ENCODE data around the gene SLC25A18.
"Not testable (repeated sequence)": the region's sequence is repeated elsewhere in the genome, so short reads cannot be mapped to it uniquely, and the experiment has no call there.

The SLC25A18 gene

GRCh38 chr22:17612057-17612456, 48.8 kb downstream of the SLC25A18 start:
- no peak for DNase-seq

DNA sequence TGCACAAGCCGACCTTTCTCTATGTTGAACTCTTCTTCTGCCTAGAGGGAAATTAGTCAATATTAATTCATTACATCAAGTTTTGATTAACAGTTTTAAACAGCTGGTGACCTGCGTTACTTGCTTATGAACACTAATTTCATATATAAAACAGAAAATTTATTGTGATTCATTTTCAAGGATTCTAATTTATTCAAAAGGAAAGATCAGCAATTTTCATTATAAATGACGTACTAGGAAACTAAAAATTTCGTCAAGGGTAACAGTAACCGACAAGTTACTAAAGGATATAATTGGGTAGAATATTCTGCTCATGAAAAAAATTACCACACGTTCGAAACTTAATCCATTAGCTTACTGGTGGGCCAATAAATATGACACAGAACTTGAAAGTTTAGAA, 50.0 kb downstream of the SLC25A18 start:
- no peak for DNase-seq

DNA sequence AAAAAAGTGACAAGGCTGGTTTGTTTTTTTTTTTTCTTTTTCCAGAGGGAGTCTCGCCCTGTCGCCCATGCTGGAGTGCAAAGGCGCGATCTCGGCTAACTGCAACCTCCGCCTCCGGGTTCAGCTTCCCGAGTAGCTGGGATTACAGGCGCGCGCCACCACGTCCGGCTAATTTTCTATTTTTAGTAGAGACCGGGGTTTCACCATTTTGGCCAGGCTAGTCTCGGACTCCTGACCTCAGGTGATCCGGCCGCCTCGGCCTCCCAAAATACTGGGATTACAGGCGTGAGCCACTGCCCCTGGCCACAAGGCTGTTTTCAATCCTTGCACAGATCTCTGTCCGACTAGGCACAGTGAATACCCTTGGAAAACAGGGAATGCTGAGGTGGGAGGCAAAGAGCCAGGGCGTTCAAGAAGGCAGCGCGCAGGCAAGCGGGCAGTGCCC, 64.7 kb downstream of the SLC25A18 start:
- DNase-seq: no peak

DNA sequence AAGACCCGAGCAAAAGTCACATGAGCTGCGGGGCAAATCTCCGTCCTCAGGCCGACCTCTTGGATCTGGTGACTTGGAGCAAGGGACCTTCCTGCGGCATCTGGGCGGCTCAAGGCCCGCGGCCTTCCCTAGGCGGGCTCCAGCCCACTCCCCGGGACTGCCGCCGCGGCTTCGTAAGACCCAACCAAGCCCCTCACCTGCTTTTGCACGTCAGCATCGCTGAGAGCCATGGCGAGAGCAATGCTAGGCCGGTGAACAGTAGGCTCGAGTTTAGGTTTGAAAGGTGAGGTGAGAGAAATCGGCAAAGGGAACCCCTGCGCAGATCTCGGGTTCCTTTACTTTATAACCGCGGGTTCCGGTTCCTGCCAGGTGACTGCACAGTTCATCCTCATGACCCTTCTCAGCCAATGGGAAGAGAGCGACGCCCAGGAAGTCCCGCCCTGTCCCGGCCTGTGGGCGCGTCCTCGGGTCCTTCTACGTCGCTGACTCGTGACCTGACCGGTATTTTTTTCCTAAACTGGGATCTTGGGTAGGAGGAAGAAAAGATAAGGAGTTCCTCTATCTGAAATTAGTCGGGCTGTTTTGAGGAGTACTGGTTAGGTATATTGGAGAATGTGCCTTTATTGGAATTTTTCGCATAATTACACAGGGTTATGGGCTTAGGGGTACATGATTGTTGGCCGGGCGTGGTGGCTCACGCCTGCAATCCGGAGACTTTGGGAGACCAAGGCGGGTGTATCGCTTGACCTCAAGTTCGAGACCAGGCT, 65.3 kb downstream of the SLC25A18 start, which contains the start of gene ATP6V1E1:
TSS of gene ATP6V1E1 (minus strand) at position 344 of the 767 bp plus-strand sequence. CDS start at position 230, 114 bp downstream.
- peak; percentile 83 to 95 (median 93) for DNase-seq

DNA sequence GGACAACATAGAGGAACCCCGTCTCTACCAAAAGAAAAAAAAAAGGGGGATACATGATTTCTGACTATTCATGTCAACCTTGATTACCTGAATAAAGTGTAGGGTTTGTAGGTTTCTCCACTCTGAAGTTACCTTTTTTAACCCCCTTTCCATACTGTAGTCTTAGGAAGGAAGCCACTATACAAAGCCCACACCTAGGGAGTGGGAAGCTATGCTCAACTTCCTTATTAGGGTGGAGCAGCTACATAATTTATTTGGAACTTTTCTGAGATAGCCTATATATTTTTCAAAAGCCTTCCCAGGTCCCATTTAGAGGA, 65.8 kb downstream of the SLC25A18 start:
- DNase-seq: no peak

DNA sequence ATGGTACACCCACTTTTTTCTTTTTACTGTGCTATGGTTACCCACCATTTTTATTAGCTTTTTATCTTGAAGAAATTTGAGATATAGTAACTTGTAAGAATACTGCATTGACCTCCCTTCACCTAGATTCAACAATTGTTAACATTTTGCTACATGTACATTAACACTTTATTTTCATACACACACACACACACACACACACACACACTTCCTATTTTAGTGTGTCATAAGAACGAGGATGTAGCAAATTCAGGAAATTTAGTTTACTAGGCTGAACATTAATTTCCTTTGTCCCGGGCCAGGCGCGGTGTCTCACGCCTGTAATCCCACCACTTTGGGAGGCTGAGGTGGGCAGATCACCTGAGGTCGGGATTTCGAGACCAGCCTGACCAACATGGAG, 66.3 kb downstream of the SLC25A18 start:
- DNase-seq: no peak

DNA sequence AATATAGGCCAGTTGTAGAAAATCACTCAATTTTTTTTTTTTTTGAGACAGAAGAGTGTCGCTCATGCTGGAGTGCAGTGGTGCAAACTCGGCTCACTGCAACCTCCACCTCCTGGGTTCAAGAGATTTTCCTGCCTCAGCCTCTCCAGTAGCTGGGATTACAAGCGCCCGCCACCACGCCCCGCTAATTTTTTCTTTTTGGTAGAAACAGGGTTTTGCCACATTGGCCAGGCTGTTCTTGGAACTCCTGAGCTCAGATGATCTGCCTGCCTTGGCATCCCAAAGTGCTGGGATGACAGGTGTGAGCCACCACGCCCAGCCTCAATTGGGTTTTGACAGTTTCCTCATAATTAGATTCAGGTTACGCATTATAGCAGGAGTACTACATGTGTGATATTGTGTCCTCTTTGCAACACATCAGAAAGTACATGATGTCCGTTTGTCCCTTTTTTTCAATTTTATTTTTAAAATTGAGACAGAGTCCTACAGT, 67.8 kb downstream of the SLC25A18 start:
- DNase-seq: no peak

DNA sequence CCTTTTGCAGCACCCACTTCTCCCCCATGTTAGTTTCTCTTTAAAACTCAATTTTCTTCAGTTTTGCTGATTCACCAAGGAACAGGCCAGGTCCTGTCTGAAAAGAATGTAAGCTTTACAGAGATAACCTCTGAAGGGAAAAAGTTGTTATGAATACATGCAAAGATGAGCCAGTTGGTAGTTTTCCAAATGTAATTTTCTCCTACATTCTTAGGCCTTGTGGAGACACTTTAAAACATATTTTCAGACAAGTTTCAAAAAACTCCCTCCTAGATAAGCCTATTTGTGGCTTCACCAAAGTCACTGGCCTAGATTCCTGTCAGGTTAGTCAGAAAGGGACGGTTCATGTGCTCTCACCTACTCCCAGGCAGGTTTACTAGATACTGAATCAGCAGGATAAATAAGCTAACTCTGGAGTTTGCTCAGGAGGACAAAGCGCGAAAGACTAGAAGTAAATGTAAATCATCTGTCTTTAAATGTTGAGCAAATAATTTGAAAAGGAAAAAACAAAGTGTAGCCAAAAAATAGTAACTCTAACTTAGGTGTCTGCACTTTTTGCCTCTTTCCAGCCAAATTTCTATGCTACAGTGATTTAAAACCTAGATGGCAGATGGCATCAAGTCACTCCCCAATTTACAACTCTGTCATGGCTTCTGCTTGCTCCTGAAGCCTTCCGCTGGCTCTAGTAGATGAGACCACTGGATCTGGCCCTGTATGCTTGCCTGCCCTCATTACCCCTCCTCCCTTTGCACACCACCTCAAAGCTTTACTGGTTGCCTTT, 70.1 kb downstream of the SLC25A18 start:
- DNase-seq: no peak

DNA sequence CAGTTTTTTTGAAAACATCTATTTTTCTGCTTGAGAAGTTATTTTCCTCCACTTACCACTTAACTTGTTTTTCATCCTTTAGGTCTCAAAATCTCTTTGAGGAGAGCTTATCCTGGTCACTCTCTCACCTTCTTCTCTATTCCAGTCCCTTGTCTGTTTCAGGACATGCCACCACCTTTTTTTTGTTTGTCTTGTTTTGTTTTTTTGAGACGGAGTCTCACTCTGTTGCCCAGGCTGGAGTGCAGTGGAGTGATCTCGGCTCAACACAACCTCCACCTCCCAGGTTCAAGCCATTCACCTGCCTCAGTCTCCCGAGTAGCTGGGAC, 70.7 kb downstream of the SLC25A18 start:
- DNase-seq: no peak

- no peak for DNase-seq
Observed at GRCh38 chr22:17634696-17635095, 71.4 kb downstream of the SLC25A18 start.

- DNase-seq: not testable (repeated sequence)
Observed at GRCh38 chr22:17636850-17637249, 73.6 kb downstream of the SLC25A18 start.

DNA sequence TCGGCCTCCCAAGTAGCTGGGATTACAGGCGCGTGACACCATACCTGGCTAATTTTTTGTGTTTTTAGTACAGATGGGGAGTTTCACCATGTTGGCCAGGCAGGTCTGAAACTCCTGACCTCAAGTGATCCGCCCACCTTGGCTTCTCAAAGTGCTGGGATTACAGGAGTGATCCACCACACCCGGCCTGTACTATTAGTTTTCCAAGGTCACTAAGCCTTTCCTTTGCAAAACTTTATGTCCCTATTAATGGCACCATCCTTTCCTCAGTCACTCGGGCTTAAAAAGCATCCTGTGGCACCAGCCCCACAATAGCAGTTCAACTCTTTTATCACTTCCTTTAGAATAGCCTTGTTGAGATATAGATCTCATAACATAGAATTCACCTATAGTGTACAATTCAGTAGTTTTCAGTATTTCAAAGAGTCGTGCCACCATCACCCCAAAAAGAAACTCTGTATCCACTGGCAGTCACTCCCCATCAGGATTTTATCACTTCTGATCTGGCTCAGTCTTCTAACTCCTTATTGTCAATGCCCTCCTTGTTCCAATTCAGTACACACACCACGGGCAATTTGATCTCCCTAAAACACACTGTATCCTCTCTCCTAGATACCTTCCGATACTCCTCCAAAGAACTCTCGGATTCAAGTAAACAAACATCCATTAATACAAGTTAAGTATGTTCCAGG, 74.3 kb downstream of the SLC25A18 start:
- peak in 2 of 5 experiments; percentile 0 to 29 for DNase-seq

- DNase-seq: no peak
Observed at GRCh38 chr22:17638182-17638431, 74.8 kb downstream of the SLC25A18 start.

GRCh38 chr22:17638432-17639246, 75.3 kb downstream of the SLC25A18 start, which contains the start of gene BCL2L13:
BCL2L13 (plus strand) TSS chr22:17638757; CDS start chr22:17655712, 16,955 bp downstream.
- peak; percentile 74 to 94 (median 81) for DNase-seq

- DNase-seq: peak in 1 of 5 experiments; percentile 64
Observed at GRCh38 chr22:17639247-17639741, 76.0 kb downstream of the SLC25A18 start.
